ENCODE measurements around the gene SOX1.

- TF ChIP-seq ZNF792 (tag by site-specific recombination; IDR thresholded peaks at IDR 0.05) (no peak), REST (tag by site-specific recombination; IDR thresholded peaks at IDR 0.05) (no peak), CTCF (tag by site-specific recombination; IDR thresholded peaks at IDR 0.05) (no peak), ZNF785 (tag by site-specific recombination; IDR thresholded peaks at IDR 0.05) (no peak), ZNF449 (tag by site-specific recombination; IDR thresholded peaks at IDR 0.05) (no peak)
These were observed 31.8 kb downstream of the SOX1 start for GRCh38 chr13:112098699-112099098.
